GM23248 (cell line): ENCODE data around the gene BNIP5. TPM values are rescaled to one million over a fixed set of nuclear protein-coding genes. Genes with fewer than 3 reads are reported as not detected.

Experiments used
- DNase-seq: peaks from one replicate; pipeline ENCODE4 v3.0.0-alpha.2; 2015
- H2AFZ ChIP-seq: fragments of 200-600 bp; sonication (generic); 2 replicates; pipeline ENCODE4 v1.6.1; 2016; ENCODE audit warnings: antibody characterized with exemption
- H3F3A ChIP-seq: fragments of 200-600 bp; sonication (generic); 2 replicates; pipeline ENCODE4 v1.6.1; 2016; ENCODE audit warnings: mild to moderate bottlenecking, antibody characterized with exemption, mixed run types; ENCODE audit not compliant: insufficient read depth
- H3K27ac ChIP-seq: fragments of 200-600 bp; sonication (generic); 2 replicates; pipeline ENCODE4 v1.5.1; 2016; ENCODE audit warnings: mild to moderate bottlenecking
- H3K27me3 ChIP-seq: fragments of 200-600 bp; sonication (generic); replicated peaks from 2 replicates; pipeline ENCODE4 v1.6.1; 2016; ENCODE audit warnings: mild to moderate bottlenecking; ENCODE audit not compliant: insufficient read depth
- H3K36me3 ChIP-seq: fragments of 200-600 bp; sonication (generic); 2 replicates; pipeline ENCODE4 v1.6.1; 2016; ENCODE audit warnings: low read depth, mild to moderate bottlenecking
- H3K4me1 ChIP-seq: fragments of 200-600 bp; sonication (generic); 2 replicates; pipeline ENCODE4 v1.6.1; 2016; ENCODE audit warnings: mild to moderate bottlenecking; ENCODE audit not compliant: insufficient read depth
- H3K4me2 ChIP-seq: fragments of 200-600 bp; sonication (generic); one replicate; pipeline ENCODE4 v1.6.1; 2016; ENCODE audit warnings: mild to moderate bottlenecking; ENCODE audit not compliant: unreplicated experiment
- H3K4me3 ChIP-seq: fragments of 200-600 bp; sonication (generic); 2 replicates; pipeline ENCODE4 v1.5.1; 2016; ENCODE audit warnings: mild to moderate bottlenecking
- H3K79me2 ChIP-seq: fragments of 200-600 bp; sonication (generic); 2 replicates; pipeline ENCODE4 v1.6.1; 2016; ENCODE audit warnings: mild to moderate bottlenecking; ENCODE audit not compliant: insufficient read depth
- H3K9ac ChIP-seq: fragments of 200-600 bp; sonication (generic); 2 replicates; pipeline ENCODE4 v1.6.1; 2016; ENCODE audit warnings: mild to moderate bottlenecking
- H3K9me2 ChIP-seq: fragments of 200-600 bp; sonication (generic); 2 replicates; pipeline ENCODE4 v1.6.1; 2016; ENCODE audit warnings: mixed run types, mild to moderate bottlenecking, moderate library complexity; ENCODE audit not compliant: insufficient read depth
- H3K9me3 ChIP-seq: fragments of 200-600 bp; sonication (generic); one replicate; pipeline ENCODE4 v1.6.1; 2017; ENCODE audit warnings: low read depth
- H4K20me1 ChIP-seq: fragments of 200-600 bp; sonication (generic); 2 replicates; pipeline ENCODE4 v1.6.0; 2016; ENCODE audit not compliant: insufficient read depth
- EZH2 ChIP-seq: fragments of 200-600 bp; sonication (generic); IDR thresholded peaks from 2 replicates; pipeline ENCODE4 v1.6.1; 2018; ENCODE audit warnings: antibody characterized with exemption, mild to moderate bottlenecking; ENCODE audit not compliant: insufficient read depth, poor library complexity, severe bottlenecking
- EZH2phosphoT487 ChIP-seq: fragments of 200-600 bp; sonication (generic); IDR thresholded peaks from 2 replicates; pipeline ENCODE4 v1.6.1; 2018; ENCODE audit warnings: antibody characterized with exemption, moderate library complexity, mild to moderate bottlenecking, low read depth; ENCODE audit not compliant: insufficient read depth
- WGBS, 2 experiments: methylation state at CpG; one replicate each; pipeline ENCODE4 v1.1.6; 2015 to 2017; ENCODE audit warnings: low lambda C conversion rate in 2 of 2, low coverage in 1 of 2; ENCODE audit errors: missing lambda C conversion rate in 2 of 2; 5-methylcytosine and 5-hydroxymethylcytosine counted together
- in situ Hi-C: fragments of 300-500 bp; cut with MboI; formaldehyde crosslinking; loops from 2 replicates; pipeline ENCODE4 v1.15.0; 2020
- polyA plus RNA-seq: library from polyadenylated mRNA; unstranded; fragments of >200 nt; fragmentation: Nextera tagmentation; extraction: Ambion mirVana; gene quantifications from 2 replicates; pipeline ENCODE4 v1.2.1, GENCODE V29; 2016
- total RNA-seq: library from RNA; depleted of rRNA; stranded (reverse); fragments of >200 nt; shearing (Covaris generic); gene quantifications from 2 replicates; pipeline ENCODE4 v1.2.3, GENCODE V29; 2014

BNIP5 gene
- total and polyA plus RNA-seq, 2 experiments from 2014 or later: not detected

GRCh38 chr6:36362551-36363370 lies 26.1 kb upstream of the BNIP5 start:
- no peaks in the 10 kb centered on the region for H3K27me3 ChIP-seq
- H3F3A ChIP-seq: no peaks in the 10 kb centered on the region
- in situ Hi-C loops: loop anchor here (10.0 kb wide), 1 partner anchor 238 kb away; no protein-coding TSS in a partner anchor
- H4K20me1 ChIP-seq: no peaks in the 10 kb centered on the region
- no peak overlapping the region for H2AFZ ChIP-seq
- H3K4me2 ChIP-seq: no peak overlapping the region
- H3K4me1 ChIP-seq: peaks cover 8% of the 10 kb centered on the region
- no peak overlapping the region for H3K9ac ChIP-seq
- no peak for TF ChIP-seq EZH2
- TF ChIP-seq EZH2phosphoT487: no peak
- no peaks in the 10 kb centered on the region for H3K9me2 ChIP-seq
- H3K9me3 ChIP-seq: no peaks in the 10 kb centered on the region
- no peaks in the 10 kb centered on the region for H3K79me2 ChIP-seq
- no peaks in the 10 kb centered on the region for H3K36me3 ChIP-seq
- DNase-seq: peak; percentile 33
- H3K27ac ChIP-seq: no peak overlapping the region
- no peak overlapping the region for H3K4me3 ChIP-seq
- whole genome bisulfite sequencing, 2 experiments: 77 to 78% methylated on average over 24 to 25 of the region's 25 CpGs

GRCh38 chr6:36361071-36361470 lies 24.4 kb upstream of the BNIP5 start:
- H3K4me2 ChIP-seq: no peak overlapping the region
- no peak for DNase-seq
- H3F3A ChIP-seq: no peaks in the 10 kb centered on the region
- no peak overlapping the region for H3K27ac ChIP-seq
- peaks cover 8% of the 10 kb centered on the region for H3K4me1 ChIP-seq
- no peaks in the 10 kb centered on the region for H3K9me3 ChIP-seq
- no peak overlapping the region for H3K4me3 ChIP-seq
- 82 to 87% methylated on average over 11 of the region's 11 CpGs for WGBS, 2 experiments
- no peaks in the 10 kb centered on the region for H3K9me2 ChIP-seq
- no peaks in the 10 kb centered on the region for H3K27me3 ChIP-seq
- H3K36me3 ChIP-seq: no peaks in the 10 kb centered on the region
- no peak overlapping the region for H2AFZ ChIP-seq
- TF ChIP-seq EZH2phosphoT487 (no peak), EZH2 (no peak)
- H4K20me1 ChIP-seq: no peaks in the 10 kb centered on the region
- in situ Hi-C loops: loop anchor here (10.0 kb wide), 1 partner anchor 236 kb away; no protein-coding TSS in a partner anchor
- H3K9ac ChIP-seq: no peak overlapping the region
- H3K79me2 ChIP-seq: no peaks in the 10 kb centered on the region

GRCh38 chr6:36360241-36361054 lies 23.8 kb upstream of the BNIP5 start:
- H3K79me2 ChIP-seq: no peaks in the 10 kb centered on the region
- H3K27ac ChIP-seq: no peak overlapping the region
- H3K4me3 ChIP-seq: no peak overlapping the region
- H3K9me3 ChIP-seq: no peaks in the 10 kb centered on the region
- peak; percentile 89 for DNase-seq
- H4K20me1 ChIP-seq: no peaks in the 10 kb centered on the region
- H3K9ac ChIP-seq: no peak overlapping the region
- WGBS, 2 experiments: 14 to 20% methylated on average over 10 of the region's 10 CpGs
- no peak overlapping the region for H3K4me2 ChIP-seq
- TF ChIP-seq EZH2 (no peak), EZH2phosphoT487 (no peak)
- in situ Hi-C loops: loop anchor here (10.0 kb wide), 1 partner anchor 236 kb away; no protein-coding TSS in a partner anchor
- no peaks in the 10 kb centered on the region for H3K27me3 ChIP-seq
- H3K9me2 ChIP-seq: no peaks in the 10 kb centered on the region
- H3F3A ChIP-seq: no peaks in the 10 kb centered on the region
- peak overlapping the region; percentile 64 for H2AFZ ChIP-seq
- H3K4me1 ChIP-seq: peaks cover 8% of the 10 kb centered on the region
- no peaks in the 10 kb centered on the region for H3K36me3 ChIP-seq

GRCh38 chr6:36358226-36358915 lies 21.7 kb upstream of the BNIP5 start:
- H3K79me2 ChIP-seq: no peaks in the 10 kb centered on the region
- no peaks in the 10 kb centered on the region for H3F3A ChIP-seq
- peaks cover 8% of the 10 kb centered on the region for H3K4me1 ChIP-seq
- no peaks in the 10 kb centered on the region for H4K20me1 ChIP-seq
- no peaks in the 10 kb centered on the region for H3K9me3 ChIP-seq
- H3K4me2 ChIP-seq: no peak overlapping the region
- H3K27me3 ChIP-seq: no peaks in the 10 kb centered on the region
- peak overlapping the region; percentile 26; the same call in 1 of the 2 replicates for H2AFZ ChIP-seq
- in situ Hi-C loops: no loop called here
- no peaks in the 10 kb centered on the region for H3K9me2 ChIP-seq
- DNase-seq: no peak
- TF ChIP-seq EZH2phosphoT487 (no peak), EZH2 (no peak)
- H3K9ac ChIP-seq: no peak overlapping the region
- H3K27ac ChIP-seq: no peak overlapping the region
- no peak overlapping the region for H3K4me3 ChIP-seq
- 72 to 78% methylated on average over 4 of the region's 4 CpGs for WGBS, 2 experiments
- H3K36me3 ChIP-seq: no peaks in the 10 kb centered on the region
